Suprapubic skin (tissue), 3 donors: Measurements from ENCODE around the gene GALNT17.

Experiments used
- CTCF ChIP-seq, 2 donors: fragments of 200-600 bp in 1 of 2; fragments of 450-650 bp in 1 of 2; sonication (generic) in 1 of 2; IDR thresholded peaks; one replicate each; pipeline ENCODE4 v1.5.1; 2016 to 2019; ENCODE audit warnings: antibody characterized with exemption in 2 of 2, mild to moderate bottlenecking in 1 of 2, moderate library complexity in 1 of 2
- EP300 ChIP-seq: sonication (generic); formaldehyde crosslinking; IDR thresholded peaks from one replicate; pipeline ENCODE4 v1.6.1; 2017; ENCODE audit warnings: antibody characterized with exemption
- POLR2A ChIP-seq, 2 donors: fragments of 450-650 bp; IDR thresholded peaks; one replicate each; pipeline ENCODE4 v1.6.1; 2017; ENCODE audit warnings: antibody characterized with exemption in 2 of 2, mild to moderate bottlenecking in 2 of 2, moderate library complexity in 2 of 2

DNA sequence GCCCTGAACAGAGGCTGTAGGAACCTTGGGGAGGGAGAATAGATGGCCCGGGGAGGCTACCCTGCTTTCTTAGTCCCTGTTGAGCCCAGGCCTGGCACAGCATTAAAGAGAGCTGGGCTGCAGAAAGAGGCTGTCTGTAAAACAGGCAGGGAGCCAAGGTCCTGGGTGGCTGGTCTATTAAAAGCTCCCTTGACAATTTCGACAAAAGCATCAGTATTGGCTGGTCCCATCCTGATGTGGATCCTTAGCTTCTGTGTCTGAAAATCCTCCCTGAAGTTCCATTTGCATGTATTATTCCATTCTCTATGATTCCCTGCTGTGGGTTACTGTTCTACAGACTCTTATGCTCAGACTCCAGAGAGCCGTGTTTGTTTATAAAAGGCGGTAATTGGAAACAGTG lies 158.5 kb downstream of the GALNT17 start:
- TF ChIP-seq POLR2A (IDR thresholded peaks at IDR 0.05) (no peak), CTCF (IDR thresholded peaks at IDR 0.05) (no peak), EP300 (no peak)
